ENCODE measurements around the gene C6orf132.

C6orf132 gene

DNA sequence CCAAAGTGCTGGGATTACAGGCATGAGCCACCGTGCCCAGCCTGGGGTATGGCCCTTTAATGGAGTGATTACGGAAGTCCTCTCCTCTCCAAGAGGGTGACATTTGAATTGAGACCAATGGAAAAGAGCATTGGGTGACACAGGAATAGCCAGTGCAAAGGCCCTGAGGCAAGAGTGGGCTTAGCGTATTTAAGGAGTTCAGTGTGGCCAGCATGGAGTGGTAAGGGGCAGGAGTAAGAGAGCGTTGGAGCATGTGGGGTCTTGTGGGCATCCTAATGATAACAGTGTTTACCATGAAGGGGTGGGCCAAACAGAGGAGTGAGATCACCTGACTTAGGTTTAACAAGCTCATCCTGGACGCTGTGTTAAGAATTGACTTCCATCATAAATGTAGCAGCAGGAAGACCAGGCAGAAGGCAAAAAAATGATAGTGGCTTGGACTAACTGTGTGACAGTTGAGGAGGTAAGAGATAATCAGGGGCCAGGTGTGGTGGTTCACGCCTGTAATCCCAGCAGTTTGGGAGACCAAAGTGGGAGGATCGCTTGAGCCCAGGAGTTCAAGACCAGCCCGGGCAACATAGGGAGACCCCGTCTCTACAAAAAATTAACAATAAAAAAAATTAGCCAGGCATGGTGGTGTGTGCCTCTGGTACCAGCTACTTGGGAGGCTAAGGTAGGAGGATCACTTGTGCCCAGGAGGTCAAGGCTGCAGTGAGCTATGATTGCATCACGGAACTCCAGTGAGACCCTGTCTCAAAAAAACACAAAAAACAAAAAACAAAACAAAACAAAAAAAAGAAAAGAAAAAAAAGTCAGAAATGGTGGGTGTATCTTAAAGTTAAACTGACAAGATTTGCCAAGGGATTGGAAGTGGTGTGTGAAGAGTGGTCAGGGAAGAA lies 51.4 kb downstream of the C6orf132 start:
- DNase-seq (ENCODE audit: extremely low spot score), result no peak
- ChIA-PET POLR2A (no interaction called here), CTCF (no interaction called here)
- no peak for TF ChIP-seq LEF1 (IDR thresholded peaks at IDR 0.05; ENCODE audit: borderline replicate concordance)
- no peak for TF ChIP-seq CTBP1 (IDR thresholded peaks at IDR 0.05; ENCODE audit: borderline replicate concordance)
- TF ChIP-seq HDGF (IDR thresholded peaks at IDR 0.05; ENCODE audit: borderline replicate concordance), result no peak
- TF ChIP-seq ELF4 (IDR thresholded peaks at IDR 0.05), result no peak
- TF ChIP-seq FOXK2 (IDR thresholded peaks at IDR 0.05), result no peak
- no peak for TF ChIP-seq L3MBTL2 (conservative IDR thresholded peaks at IDR 0.05)
- TF ChIP-seq SUZ12 (IDR thresholded peaks at IDR 0.05), result no peak
- no peak for TF ChIP-seq TARDBP (IDR thresholded peaks at IDR 0.05)
- no peak for TF ChIP-seq ARNT (IDR thresholded peaks at IDR 0.05)
- no peak for TF ChIP-seq ZNF384 (IDR thresholded peaks at IDR 0.05)
- no peak for TF ChIP-seq FOXM1 (IDR thresholded peaks at IDR 0.05; ENCODE audit: borderline replicate concordance)
- TF ChIP-seq NFRKB (IDR thresholded peaks at IDR 0.05), result no peak
- TF ChIP-seq FOXA1 (IDR thresholded peaks at IDR 0.05), result no peak
- no peak for TF ChIP-seq SP1 (IDR thresholded peaks at IDR 0.05)
- TF ChIP-seq, protein P1, sequence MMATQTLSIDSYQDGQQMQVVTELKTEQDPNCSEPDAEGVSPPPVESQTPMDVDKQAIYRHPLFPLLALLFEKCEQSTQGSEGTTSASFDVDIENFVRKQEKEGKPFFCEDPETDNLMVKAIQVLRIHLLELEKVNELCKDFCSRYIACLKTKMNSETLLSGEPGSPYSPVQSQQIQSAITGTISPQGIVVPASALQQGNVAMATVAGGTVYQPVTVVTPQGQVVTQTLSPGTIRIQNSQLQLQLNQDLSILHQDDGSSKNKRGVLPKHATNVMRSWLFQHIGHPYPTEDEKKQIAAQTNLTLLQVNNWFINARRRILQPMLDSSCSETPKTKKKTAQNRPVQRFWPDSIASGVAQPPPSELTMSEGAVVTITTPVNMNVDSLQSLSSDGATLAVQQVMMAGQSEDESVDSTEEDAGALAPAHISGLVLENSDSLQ (IDR thresholded peaks at IDR 0.05), result no peak
- no peak for TF ChIP-seq BHLHE40 (IDR thresholded peaks at IDR 0.05; ENCODE audit: borderline replicate concordance)

DNA sequence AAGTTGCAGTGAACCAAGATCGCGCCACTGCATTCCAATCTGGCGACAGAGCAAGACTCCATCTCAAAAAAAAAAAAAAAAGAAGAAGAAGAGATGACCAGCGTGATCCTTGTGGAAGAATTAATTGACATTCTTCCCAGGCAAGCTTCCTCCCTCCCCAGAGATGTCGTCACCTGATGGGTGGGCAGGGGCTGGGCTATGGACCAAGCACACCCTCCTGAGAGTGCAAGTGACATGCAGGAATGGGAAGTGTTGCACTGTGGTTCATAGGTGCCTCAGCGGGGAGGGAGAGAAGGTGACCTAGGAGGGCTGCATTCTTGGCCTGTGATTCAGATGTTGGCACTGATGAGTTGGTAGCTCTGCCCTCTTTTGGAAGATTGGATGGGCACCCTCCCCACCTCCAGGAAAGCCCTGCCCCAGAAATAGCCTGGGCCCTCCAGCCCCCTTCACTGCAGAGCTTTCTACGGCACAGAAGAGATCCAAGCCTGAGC lies 54.3 kb downstream of the C6orf132 start:
- TF ChIP-seq ZNF384 (IDR thresholded peaks at IDR 0.05) (no peak), ELF4 (IDR thresholded peaks at IDR 0.05) (no peak)
- DNase-seq (ENCODE audit: extremely low spot score), result no peak
- ChIA-PET CTCF (interaction anchor here (0.6 kb wide), 1 partner anchor 107 kb away, joined by 7 read pairs; no protein-coding TSS in a partner anchor), POLR2A (no interaction called here)

DNA sequence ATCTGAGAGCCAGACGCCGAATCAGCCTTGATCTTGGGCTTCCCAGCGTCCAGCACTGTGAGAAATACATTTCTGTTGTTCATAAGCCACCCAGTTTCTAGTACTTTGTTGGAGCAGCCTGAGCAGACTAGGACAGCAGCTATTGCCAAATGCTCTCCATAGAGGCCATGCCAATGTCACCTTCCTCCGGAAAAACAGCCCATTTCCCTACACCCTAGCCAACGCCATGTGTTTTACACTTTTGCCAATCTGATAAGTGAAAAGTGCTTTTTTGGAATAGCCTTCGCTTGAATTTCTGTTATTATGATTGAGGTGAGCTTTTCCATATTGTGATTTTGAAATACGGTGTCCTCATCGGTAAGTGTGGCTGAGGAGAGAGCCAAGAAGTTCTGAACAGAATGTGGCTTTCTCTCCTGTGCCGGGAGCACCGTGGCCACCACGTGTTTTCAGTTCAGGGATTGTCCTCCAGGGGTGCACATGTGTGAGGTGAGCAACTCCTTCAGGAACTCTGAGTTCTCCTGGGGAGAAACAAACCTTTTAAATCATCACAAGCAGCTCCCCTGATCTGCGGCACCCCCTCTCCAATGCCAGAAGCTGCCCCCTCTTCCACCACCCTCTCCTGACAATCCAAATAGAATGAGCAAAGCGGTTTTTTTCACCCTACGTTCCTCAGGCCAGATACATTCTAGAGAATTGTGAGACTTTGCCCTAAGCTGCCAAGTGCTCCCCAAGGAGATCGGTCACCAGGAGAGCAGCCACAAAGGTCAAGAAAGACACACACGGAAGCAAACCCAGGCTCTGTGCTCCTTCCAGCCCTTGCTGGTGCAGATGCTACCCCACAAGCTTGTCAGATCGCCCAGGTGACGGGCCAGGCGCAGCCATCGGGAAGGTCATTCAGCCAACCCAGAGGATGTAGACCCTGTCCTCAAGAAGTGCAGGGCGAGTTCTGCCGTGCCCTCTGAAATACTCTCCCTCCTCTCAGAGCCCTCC lies 56.1 kb downstream of the C6orf132 start:
- ChIA-PET POLR2A (no interaction called here), CTCF (no interaction called here)
- DNase-seq (ENCODE audit: extremely low spot score), result peak; percentile 45
- no peak for TF ChIP-seq FOXM1 (IDR thresholded peaks at IDR 0.05; ENCODE audit: borderline replicate concordance)
- TF ChIP-seq SP1 (IDR thresholded peaks at IDR 0.05), result no peak
- TF ChIP-seq LEF1 (IDR thresholded peaks at IDR 0.05; ENCODE audit: borderline replicate concordance), result no peak
- no peak for TF ChIP-seq TARDBP (IDR thresholded peaks at IDR 0.05)
- TF ChIP-seq FOXK2 (IDR thresholded peaks at IDR 0.05), result no peak

DNA sequence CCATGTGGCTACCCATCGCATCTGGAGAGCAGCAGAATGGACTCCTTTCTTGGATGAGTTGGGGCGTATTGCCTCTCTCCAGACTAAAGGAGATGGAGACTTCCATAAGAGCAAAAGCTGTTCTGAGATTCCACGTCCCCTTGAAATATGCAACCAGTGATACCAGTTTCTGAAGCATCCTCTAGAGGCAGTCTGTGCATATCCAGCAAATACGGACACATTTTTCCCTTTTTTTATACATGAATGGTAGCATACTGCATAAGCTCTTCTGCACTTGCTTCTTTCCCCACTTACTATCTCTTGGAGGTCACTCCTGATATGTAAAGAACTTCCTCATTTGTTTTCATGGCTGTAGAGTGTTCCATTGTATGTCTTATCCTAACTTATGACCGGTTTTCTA lies 57.5 kb downstream of the C6orf132 start:
- DNase-seq (ENCODE audit: extremely low spot score), result no peak
- POLR2A ChIA-PET, result no interaction called here
- CTCF ChIA-PET, result interaction anchor here (1.0 kb wide), 1 partner anchor 44 kb away, joined by 3 read pairs; no protein-coding TSS in a partner anchor
- TF ChIP-seq SP1 (IDR thresholded peaks at IDR 0.05) (no peak), ZNF384 (IDR thresholded peaks at IDR 0.05) (no peak), NFRKB (IDR thresholded peaks at IDR 0.05) (no peak), SUZ12 (IDR thresholded peaks at IDR 0.05) (no peak), L3MBTL2 (conservative IDR thresholded peaks at IDR 0.05) (no peak), TARDBP (IDR thresholded peaks at IDR 0.05) (no peak), FOXM1 (IDR thresholded peaks at IDR 0.05; ENCODE audit: borderline replicate concordance) (no peak)

DNA sequence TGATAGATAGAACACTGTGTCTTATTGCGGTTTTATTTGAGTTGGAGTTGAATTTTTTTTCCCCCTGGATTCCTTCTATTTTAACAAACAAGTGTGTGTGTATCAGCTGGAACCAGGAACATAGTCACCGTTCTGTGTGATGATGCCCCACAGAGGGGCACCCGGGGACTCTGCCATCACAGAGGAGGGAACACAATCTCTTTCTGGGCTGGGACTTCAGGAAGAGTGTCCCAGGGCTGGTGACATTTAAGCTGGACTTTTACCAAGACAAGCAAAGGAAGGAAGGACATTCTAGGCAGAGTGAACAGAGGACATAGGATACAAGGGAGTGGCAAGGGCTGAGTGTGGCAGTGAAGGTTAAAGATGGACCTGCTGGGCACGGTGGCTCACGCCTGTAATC lies 58.9 kb downstream of the C6orf132 start:
- POLR2A ChIA-PET, result no interaction called here
- DNase-seq (ENCODE audit: extremely low spot score), result no peak
- CTCF ChIA-PET, result no interaction called here
- TF ChIP-seq SUZ12 (IDR thresholded peaks at IDR 0.05) (no peak), FOXM1 (IDR thresholded peaks at IDR 0.05; ENCODE audit: borderline replicate concordance) (no peak)

DNA sequence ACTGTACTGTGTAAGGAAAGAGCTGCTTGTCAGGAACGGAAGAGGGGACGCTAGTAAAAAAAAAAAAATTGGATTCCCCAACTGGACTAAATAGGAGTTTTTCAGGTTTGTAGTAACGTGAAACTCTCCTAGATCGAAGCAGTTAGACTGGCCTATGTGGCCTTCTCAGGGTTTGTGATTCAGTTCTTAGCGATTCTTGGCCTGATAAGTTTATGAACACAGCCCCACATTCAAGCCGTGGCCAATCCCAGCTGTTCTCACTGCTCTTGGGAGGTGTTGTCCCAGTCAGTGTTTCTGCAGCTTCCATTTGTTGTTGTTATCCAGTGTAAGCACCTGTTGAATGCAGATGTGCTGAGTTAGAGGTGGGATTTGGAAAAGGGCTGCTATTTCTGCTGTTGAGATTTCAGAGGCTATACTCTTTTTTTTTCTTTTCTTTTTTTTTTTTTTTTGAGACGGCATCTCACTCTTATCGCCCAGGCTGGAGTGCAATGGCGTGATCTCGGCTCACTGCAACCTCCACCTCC lies 62.4 kb downstream of the C6orf132 start:
- CTCF ChIA-PET, result no interaction called here
- no peak for DNase-seq (ENCODE audit: extremely low spot score)
- POLR2A ChIA-PET, result interaction anchor here (0.6 kb wide), 1 partner anchor 129 kb away, joined by 3 read pairs; no protein-coding TSS in a partner anchor
- TF ChIP-seq ZNF384 (IDR thresholded peaks at IDR 0.05) (no peak), FOXM1 (IDR thresholded peaks at IDR 0.05; ENCODE audit: borderline replicate concordance) (no peak), ARNT (IDR thresholded peaks at IDR 0.05) (no peak), FOXK2 (IDR thresholded peaks at IDR 0.05) (no peak), BHLHE40 (IDR thresholded peaks at IDR 0.05; ENCODE audit: borderline replicate concordance) (no peak), HDGF (IDR thresholded peaks at IDR 0.05; ENCODE audit: borderline replicate concordance) (no peak), TARDBP (IDR thresholded peaks at IDR 0.05) (no peak), L3MBTL2 (conservative IDR thresholded peaks at IDR 0.05) (no peak)

DNA sequence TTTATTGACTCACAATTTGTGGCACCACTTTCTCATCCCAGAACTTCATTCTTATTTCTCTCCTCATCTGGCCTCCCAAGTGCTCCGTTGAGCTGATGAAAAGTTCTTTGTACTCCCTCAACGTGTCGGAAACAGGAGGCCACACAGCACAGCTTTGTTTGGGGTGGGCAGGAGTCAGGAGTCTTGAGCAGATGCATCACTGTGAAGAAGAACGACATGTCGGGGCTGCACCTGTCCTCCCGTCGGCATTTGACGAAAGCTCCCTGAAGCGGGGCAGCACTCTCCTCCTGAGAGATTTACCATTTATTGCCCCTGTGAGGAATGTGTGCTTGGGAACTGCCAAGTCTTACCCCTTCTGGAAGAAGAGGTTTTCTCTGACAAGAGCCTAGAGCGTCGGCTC lies 64.0 kb downstream of the C6orf132 start:
- ChIA-PET POLR2A (no interaction called here), CTCF (no interaction called here)
- TF ChIP-seq ARNT (IDR thresholded peaks at IDR 0.05) (no peak), TARDBP (IDR thresholded peaks at IDR 0.05) (no peak)
- DNase-seq (ENCODE audit: extremely low spot score), result no peak

Measured in HEK293T (cell line).